C4-2B (cell line): ENCODE measurements around the gene YWHAE.
"Not testable (repeated sequence)": the region's sequence is repeated elsewhere in the genome, so short reads cannot be mapped to it uniquely, and the experiment has no call there.

Experiments used
- ZFX ChIP-seq: fragments of 450-650 bp; IDR thresholded peaks from 2 replicates; pipeline ENCODE4 v1.6.1; 2017
- TF ChIP-seq, protein P1 (sequence below): fragments of 450-650 bp; conservative IDR thresholded peaks from 2 replicates; pipeline ENCODE4 v1.5.1; 2017; ENCODE audit warnings: mild to moderate bottlenecking

GRCh38 chr17:1418476-1418875, 18.5 kb upstream of the YWHAE start:
- TF ChIP-seq, protein P1, sequence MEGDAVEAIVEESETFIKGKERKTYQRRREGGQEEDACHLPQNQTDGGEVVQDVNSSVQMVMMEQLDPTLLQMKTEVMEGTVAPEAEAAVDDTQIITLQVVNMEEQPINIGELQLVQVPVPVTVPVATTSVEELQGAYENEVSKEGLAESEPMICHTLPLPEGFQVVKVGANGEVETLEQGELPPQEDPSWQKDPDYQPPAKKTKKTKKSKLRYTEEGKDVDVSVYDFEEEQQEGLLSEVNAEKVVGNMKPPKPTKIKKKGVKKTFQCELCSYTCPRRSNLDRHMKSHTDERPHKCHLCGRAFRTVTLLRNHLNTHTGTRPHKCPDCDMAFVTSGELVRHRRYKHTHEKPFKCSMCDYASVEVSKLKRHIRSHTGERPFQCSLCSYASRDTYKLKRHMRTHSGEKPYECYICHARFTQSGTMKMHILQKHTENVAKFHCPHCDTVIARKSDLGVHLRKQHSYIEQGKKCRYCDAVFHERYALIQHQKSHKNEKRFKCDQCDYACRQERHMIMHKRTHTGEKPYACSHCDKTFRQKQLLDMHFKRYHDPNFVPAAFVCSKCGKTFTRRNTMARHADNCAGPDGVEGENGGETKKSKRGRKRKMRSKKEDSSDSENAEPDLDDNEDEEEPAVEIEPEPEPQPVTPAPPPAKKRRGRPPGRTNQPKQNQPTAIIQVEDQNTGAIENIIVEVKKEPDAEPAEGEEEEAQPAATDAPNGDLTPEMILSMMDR: not testable (repeated sequence)
- TF ChIP-seq ZFX: not testable (repeated sequence)
